Measurements from ENCODE around the gene UTS2R. TPM values are rescaled to one million over a fixed set of nuclear protein-coding genes. Genes with fewer than 3 reads are reported as not detected.

Gene UTS2R
- polyA plus RNA-seq, 1 of the 3 experiments (the other 2 are of a cell fraction) = not detected

GRCh38 chr17:82424001-82424862 lies 52.7 kb downstream of the UTS2R start:
- POLR2A ChIA-PET = no interaction called here

More at GRCh38 chr17:82424001-82424862, 52.7 kb downstream of the UTS2R start:
- Histone ChIP-seq H3K27ac (ENCODE audit: low read depth in 2 of 2, low read length in 1 of 2) (no peak overlapping the region), H3K4me2 (no peak overlapping the region), H3K9ac (no peak overlapping the region), H3K4me3 (ENCODE audit: low read depth in 2 of 2, low read length in 1 of 2) (no peak overlapping the region), H4K20me1 (ENCODE audit: insufficient read depth) (no peaks in the 10 kb centered on the region), H3K9me2 (no peaks in the 10 kb centered on the region), H3K27me3 (ENCODE audit: insufficient read depth) (no peaks in the 10 kb centered on the region), H3K9me3 (no peaks in the 10 kb centered on the region), H3F3A (replicated peaks; ENCODE audit: insufficient read depth) (no peaks in the 10 kb centered on the region), H2AFZ (ENCODE audit: low read depth) (no peak overlapping the region), H3K4me1 (ENCODE audit: control insufficient read depth in 1 of 2, insufficient read depth in 2 of 2, low read depth in 1 of 2, low read length in 1 of 2) (no peaks in the 10 kb centered on the region; a peak in 1 of 4 replicates), H3K36me3 (replicated peaks in 1 of 2; ENCODE audit: control insufficient read depth in 1 of 2, insufficient read depth in 2 of 2, low read length in 1 of 2) (peaks cover 0 to 6% of the 10 kb centered on the region in 2 experiments), H3K79me2 (ENCODE audit: insufficient read depth) (no peaks in the 10 kb centered on the region)
- TF ChIP-seq SMC3 (IDR thresholded peaks at IDR 0.05; ENCODE audit: low read depth, low read length) = 0 out of 2 replicates have a peak, but pooled peaks have one; percentile 18
- TF ChIP-seq ZBTB33 (IDR thresholded peaks at IDR 0.05; ENCODE audit: borderline replicate concordance, low read depth) = no peak
- no peak for TF ChIP-seq RCOR1 (IDR thresholded peaks at IDR 0.05; ENCODE audit: low read length)
- peak; percentile 83 for TF ChIP-seq CTCF (IDR thresholded peaks at IDR 0.05)
- TF ChIP-seq GATA2 (CRISPR knock-in tag; IDR thresholded peaks at IDR 0.05) = no peak
- no peak for TF ChIP-seq RXRA (IDR thresholded peaks at IDR 0.05; ENCODE audit: borderline replicate concordance, low read depth)
- no peak for TF ChIP-seq YY1 (IDR thresholded peaks at IDR 0.05; ENCODE audit: low read depth)
- no peak for TF ChIP-seq TCF12 (IDR thresholded peaks at IDR 0.05)
- no peak for TF ChIP-seq MAX (IDR thresholded peaks at IDR 0.05; ENCODE audit: low read depth)
- TF ChIP-seq EP300 (IDR thresholded peaks at IDR 0.05; ENCODE audit: borderline replicate concordance in 1 of 2, low read depth in 1 of 2, low read length in 1 of 2) = no peak
- no peak for TF ChIP-seq REST (IDR thresholded peaks at IDR 0.05; ENCODE audit: low read depth, low read length)
- TF ChIP-seq NFIC (IDR thresholded peaks at IDR 0.05; ENCODE audit: borderline replicate concordance) = no peak
- no peak for TF ChIP-seq FOXM1 (IDR thresholded peaks at IDR 0.05; ENCODE audit: low read depth)
- no peak for TF ChIP-seq EZH2phosphoT487 (IDR thresholded peaks at IDR 0.05; ENCODE audit: borderline replicate concordance, low read depth)
- no peak for TF ChIP-seq FOSL2 (IDR thresholded peaks at IDR 0.05; ENCODE audit: borderline replicate concordance, low read depth)
- TF ChIP-seq CHD2 (IDR thresholded peaks at IDR 0.05; ENCODE audit: low read length, partially characterized antibody) = no peak
- no peak for TF ChIP-seq MEF2A (IDR thresholded peaks at IDR 0.05; ENCODE audit: borderline replicate concordance, low read depth)
- no peak for TF ChIP-seq POLR2AphosphoS5 (IDR thresholded peaks at IDR 0.05; ENCODE audit: low read depth, low read length)
- TF ChIP-seq RAD21 (IDR thresholded peaks at IDR 0.05; ENCODE audit: low read length) = peak; percentile 47
- TF ChIP-seq TAF1 (IDR thresholded peaks at IDR 0.05; ENCODE audit: borderline replicate concordance, low read depth, low read length) = no peak
- 89% methylated on average over 25 of the region's 25 CpGs for WGBS (ENCODE audit: low lambda C conversion rate)
- CTCF ChIA-PET = interaction anchor here (0.6 to 1.6 kb wide), 15 partner anchors 10 to 244 kb away, joined by 3 to 9 read pairs (median 3); no protein-coding TSS in a partner anchor
- peak; percentile 73 for DNase-seq
